Erythroblast (primary cell): ENCODE results near the gene RPS24.

Experiments
- GATA1 ChIP-seq: IDR thresholded peaks from 2 replicates; pipeline ENCODE4 v1.6.1; 2011; ENCODE audit warnings: low read depth, mild to moderate bottlenecking, control low read depth, low read length, moderate library complexity
- POLR2A ChIP-seq: IDR thresholded peaks from 2 replicates; pipeline ENCODE4 v1.6.1; 2011; ENCODE audit warnings: mild to moderate bottlenecking, low read length

GRCh38 chr10:78017856-78018255 lies 15.8 kb upstream of the RPS24 start:
- TF ChIP-seq POLR2A (no peak), GATA1 (no peak)
